PC-3 (cell line): ENCODE measurements around the gene CHD5.

Experiments
- EZH2 ChIP-seq: fragments of 300-600 bp; sonication (generic); IDR thresholded peaks from one replicate; pipeline ENCODE4 v1.6.1; 2017; ENCODE audit warnings: antibody characterized with exemption, mild to moderate bottlenecking, low read length; ENCODE audit not compliant: unreplicated experiment
- TF ChIP-seq, protein P1 (sequence below): fragments of 300-600 bp; sonication (generic); conservative IDR thresholded peaks from 2 replicates; pipeline ENCODE4 v1.5.1; 2017; ENCODE audit warnings: antibody characterized with exemption, low read depth, mild to moderate bottlenecking, low read length

DNA sequence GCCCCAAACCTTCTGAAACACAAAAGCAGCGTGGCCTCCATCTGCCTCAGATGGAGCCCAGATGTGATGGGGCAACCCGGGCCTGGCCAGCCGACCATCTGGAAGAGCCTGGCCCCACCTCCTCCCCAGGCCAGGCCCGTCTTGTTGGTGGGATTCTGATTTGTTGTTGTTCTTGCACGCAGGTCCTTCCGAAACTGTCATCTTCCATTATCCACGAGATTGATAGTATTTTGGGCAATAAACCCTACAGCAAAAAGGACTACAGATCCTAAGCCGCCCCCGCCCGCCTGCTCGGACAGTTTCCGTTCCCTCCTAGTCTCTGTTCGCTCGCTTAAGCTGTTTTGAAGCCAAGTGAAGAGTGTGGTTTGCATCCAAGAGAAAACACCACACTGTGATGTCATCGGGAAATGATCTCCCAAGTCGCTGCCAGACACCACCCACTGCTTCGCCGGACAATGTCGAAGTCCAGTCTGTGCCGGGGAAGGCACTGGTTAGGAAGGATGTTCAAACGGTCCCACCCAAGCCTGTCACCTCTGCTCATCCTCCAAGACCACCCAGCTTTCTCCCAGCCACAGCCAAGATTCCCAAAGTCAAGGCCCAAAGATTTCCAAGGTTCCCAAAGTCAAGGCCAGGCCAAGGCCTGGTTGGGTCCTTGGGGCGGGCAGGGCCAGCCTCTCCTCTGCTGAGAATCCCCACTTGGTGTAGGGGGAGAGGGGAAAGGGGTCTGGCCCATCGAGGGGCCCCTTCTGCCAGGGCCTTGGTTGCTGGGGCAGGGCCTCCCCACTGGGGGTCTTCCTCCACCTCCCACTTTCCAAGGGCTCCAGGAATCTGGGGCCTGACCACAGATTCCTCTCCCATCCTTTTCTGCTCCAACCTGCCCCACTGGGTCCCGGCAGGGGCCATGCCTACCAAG is 81.6 kb downstream of the CHD5 start:
- TF ChIP-seq EZH2, result no peak
- TF ChIP-seq, protein P1, sequence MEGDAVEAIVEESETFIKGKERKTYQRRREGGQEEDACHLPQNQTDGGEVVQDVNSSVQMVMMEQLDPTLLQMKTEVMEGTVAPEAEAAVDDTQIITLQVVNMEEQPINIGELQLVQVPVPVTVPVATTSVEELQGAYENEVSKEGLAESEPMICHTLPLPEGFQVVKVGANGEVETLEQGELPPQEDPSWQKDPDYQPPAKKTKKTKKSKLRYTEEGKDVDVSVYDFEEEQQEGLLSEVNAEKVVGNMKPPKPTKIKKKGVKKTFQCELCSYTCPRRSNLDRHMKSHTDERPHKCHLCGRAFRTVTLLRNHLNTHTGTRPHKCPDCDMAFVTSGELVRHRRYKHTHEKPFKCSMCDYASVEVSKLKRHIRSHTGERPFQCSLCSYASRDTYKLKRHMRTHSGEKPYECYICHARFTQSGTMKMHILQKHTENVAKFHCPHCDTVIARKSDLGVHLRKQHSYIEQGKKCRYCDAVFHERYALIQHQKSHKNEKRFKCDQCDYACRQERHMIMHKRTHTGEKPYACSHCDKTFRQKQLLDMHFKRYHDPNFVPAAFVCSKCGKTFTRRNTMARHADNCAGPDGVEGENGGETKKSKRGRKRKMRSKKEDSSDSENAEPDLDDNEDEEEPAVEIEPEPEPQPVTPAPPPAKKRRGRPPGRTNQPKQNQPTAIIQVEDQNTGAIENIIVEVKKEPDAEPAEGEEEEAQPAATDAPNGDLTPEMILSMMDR, result no peak
